Neural progenitor cell (in vitro differentiated cells): ENCODE data around the gene C18orf32. TPM values are rescaled to one million over a fixed set of nuclear protein-coding genes. Genes with fewer than 3 reads are reported as not detected.

Experiments used
- DNase-seq: peaks from one replicate; pipeline ENCODE4 v3.0.0-alpha.2; 2016; ENCODE audit warnings: low spot score
- H2AFZ ChIP-seq: fragments of 200-600 bp; sonication (generic); replicated peaks from 2 replicates; pipeline ENCODE4 v1.6.1; 2016; ENCODE audit warnings: antibody characterized with exemption
- H3F3A ChIP-seq: fragments of 200-600 bp; sonication (generic); 2 replicates; pipeline ENCODE4 v1.6.1; 2016; ENCODE audit warnings: antibody characterized with exemption, low read depth
- H3K27ac ChIP-seq: fragments of 200-600 bp; sonication (generic); 2 replicates; pipeline ENCODE4 v1.5.1; 2016; ENCODE audit warnings: mild to moderate bottlenecking
- H3K27me3 ChIP-seq: fragments of 200-600 bp; sonication (generic); 2 replicates; pipeline ENCODE4 v1.6.1; 2016; ENCODE audit warnings: mild to moderate bottlenecking, moderate library complexity
- H3K36me3 ChIP-seq: fragments of 200-600 bp; sonication (generic); 2 replicates; pipeline ENCODE4 v1.5.1; 2016
- H3K4me1 ChIP-seq: fragments of 200-600 bp; sonication (generic); 2 replicates; pipeline ENCODE4 v1.6.1; 2016; ENCODE audit warnings: mixed run types
- H3K4me2 ChIP-seq: fragments of 200-600 bp; sonication (generic); 2 replicates; pipeline ENCODE4 v1.6.1; 2016
- H3K4me3 ChIP-seq: fragments of 200-600 bp; sonication (generic); 2 replicates; pipeline ENCODE4 v1.5.1; 2016
- H3K79me2 ChIP-seq: fragments of 200-600 bp; sonication (generic); 2 replicates; pipeline ENCODE4 v1.6.1; 2016; ENCODE audit warnings: low read depth
- H3K9ac ChIP-seq: fragments of 200-600 bp; sonication (generic); 2 replicates; pipeline ENCODE4 v1.6.1; 2016
- H3K9me3 ChIP-seq: fragments of 200-600 bp; sonication (generic); 2 replicates; pipeline ENCODE4 v1.5.1; 2016; ENCODE audit warnings: low read depth
- H4K20me1 ChIP-seq: fragments of 200-600 bp; sonication (generic); 2 replicates; pipeline ENCODE4 v1.6.1; 2016; ENCODE audit warnings: low read depth
- H3K27ac Mint-ChIP-seq: 3 replicates; pipeline ENCODE4 v1.8.0; 2021; ENCODE audit warnings: mixed read lengths
- H3K27me3 Mint-ChIP-seq: 2 replicates; pipeline ENCODE4 v1.8.0; 2022; ENCODE audit warnings: low read depth, mild to moderate bottlenecking, inconsistent platforms, moderate library complexity, mixed read lengths; ENCODE audit not compliant: insufficient read depth
- H3K36me3 Mint-ChIP-seq: 3 replicates; pipeline ENCODE4 v1.8.0; 2021; ENCODE audit warnings: mixed read lengths
- H3K4me1 Mint-ChIP-seq: 3 replicates; pipeline ENCODE4 v1.8.0; 2021; ENCODE audit warnings: mixed read lengths
- H3K4me3 Mint-ChIP-seq: 3 replicates; pipeline ENCODE4 v1.8.0; 2021; ENCODE audit warnings: mild to moderate bottlenecking, moderate library complexity, mixed read lengths
- H3K9me3 Mint-ChIP-seq: 3 replicates; pipeline ENCODE4 v1.8.0; 2020; ENCODE audit warnings: mixed read lengths
- EZH2 ChIP-seq: fragments of 200-600 bp; sonication (generic); IDR thresholded peaks from 2 replicates; pipeline ENCODE4 v1.6.1; 2017; ENCODE audit warnings: antibody characterized with exemption, mild to moderate bottlenecking, moderate library complexity
- EZH2phosphoT487 ChIP-seq: fragments of 200-600 bp; sonication (generic); IDR thresholded peaks from 2 replicates; pipeline ENCODE4 v1.6.1; 2017; ENCODE audit warnings: antibody characterized with exemption
- total RNA-seq: library from RNA; depleted of rRNA; stranded (reverse); fragments of >200 nt; gene quantifications from 2 replicates; pipeline ENCODE4 v1.2.3, GENCODE V29; 2015; ENCODE audit warnings: low replicate concordance
- TF ChIP-seq, protein P1 (sequence below): fragments of 200-600 bp; sonication (generic); IDR thresholded peaks from 2 replicates; pipeline ENCODE4 v1.5.1; 2017; ENCODE audit warnings: antibody characterized with exemption, mild to moderate bottlenecking

Gene C18orf32
- total RNA-seq, 1 donor from 2014 or later, result 72.4 TPM

- peak overlapping the region; percentile 10 for H3K4me3 ChIP-seq
- Mint-ChIP-seq H3K9me3 (no peaks in the 10 kb centered on the region), H3K36me3 (no peaks in the 10 kb centered on the region), H3K27ac (peak overlapping the region; percentile 58), H3K27me3 (peaks cover 9% of the 10 kb centered on the region), H3K4me1 (peaks cover 64% of the 10 kb centered on the region), H3K4me3 (no peak overlapping the region)
- peak overlapping the region; percentile 76 for H3K27ac ChIP-seq
- H3K79me2 ChIP-seq, result no peaks in the 10 kb centered on the region
- H2AFZ ChIP-seq, result no peak overlapping the region
- H3K4me2 ChIP-seq, result peak overlapping the region; percentile 67
- peaks cover 34% of the 10 kb centered on the region for H3K4me1 ChIP-seq
- TF ChIP-seq, protein P1, sequence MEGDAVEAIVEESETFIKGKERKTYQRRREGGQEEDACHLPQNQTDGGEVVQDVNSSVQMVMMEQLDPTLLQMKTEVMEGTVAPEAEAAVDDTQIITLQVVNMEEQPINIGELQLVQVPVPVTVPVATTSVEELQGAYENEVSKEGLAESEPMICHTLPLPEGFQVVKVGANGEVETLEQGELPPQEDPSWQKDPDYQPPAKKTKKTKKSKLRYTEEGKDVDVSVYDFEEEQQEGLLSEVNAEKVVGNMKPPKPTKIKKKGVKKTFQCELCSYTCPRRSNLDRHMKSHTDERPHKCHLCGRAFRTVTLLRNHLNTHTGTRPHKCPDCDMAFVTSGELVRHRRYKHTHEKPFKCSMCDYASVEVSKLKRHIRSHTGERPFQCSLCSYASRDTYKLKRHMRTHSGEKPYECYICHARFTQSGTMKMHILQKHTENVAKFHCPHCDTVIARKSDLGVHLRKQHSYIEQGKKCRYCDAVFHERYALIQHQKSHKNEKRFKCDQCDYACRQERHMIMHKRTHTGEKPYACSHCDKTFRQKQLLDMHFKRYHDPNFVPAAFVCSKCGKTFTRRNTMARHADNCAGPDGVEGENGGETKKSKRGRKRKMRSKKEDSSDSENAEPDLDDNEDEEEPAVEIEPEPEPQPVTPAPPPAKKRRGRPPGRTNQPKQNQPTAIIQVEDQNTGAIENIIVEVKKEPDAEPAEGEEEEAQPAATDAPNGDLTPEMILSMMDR, result no peak
- TF ChIP-seq EZH2phosphoT487, result peak; percentile 46
- no peaks in the 10 kb centered on the region for H3K27me3 ChIP-seq
- H3K36me3 ChIP-seq, result no peaks in the 10 kb centered on the region
- no peaks in the 10 kb centered on the region for H3K9me3 ChIP-seq
- peaks cover 43% of the 10 kb centered on the region for H3F3A ChIP-seq
- H4K20me1 ChIP-seq, result peaks cover 7% of the 10 kb centered on the region
- DNase-seq, result peak; percentile 60
- no peak overlapping the region for H3K9ac ChIP-seq
Measured at GRCh38 chr18:49520661-49521145, 33.7 kb upstream of the C18orf32 start.

DNA sequence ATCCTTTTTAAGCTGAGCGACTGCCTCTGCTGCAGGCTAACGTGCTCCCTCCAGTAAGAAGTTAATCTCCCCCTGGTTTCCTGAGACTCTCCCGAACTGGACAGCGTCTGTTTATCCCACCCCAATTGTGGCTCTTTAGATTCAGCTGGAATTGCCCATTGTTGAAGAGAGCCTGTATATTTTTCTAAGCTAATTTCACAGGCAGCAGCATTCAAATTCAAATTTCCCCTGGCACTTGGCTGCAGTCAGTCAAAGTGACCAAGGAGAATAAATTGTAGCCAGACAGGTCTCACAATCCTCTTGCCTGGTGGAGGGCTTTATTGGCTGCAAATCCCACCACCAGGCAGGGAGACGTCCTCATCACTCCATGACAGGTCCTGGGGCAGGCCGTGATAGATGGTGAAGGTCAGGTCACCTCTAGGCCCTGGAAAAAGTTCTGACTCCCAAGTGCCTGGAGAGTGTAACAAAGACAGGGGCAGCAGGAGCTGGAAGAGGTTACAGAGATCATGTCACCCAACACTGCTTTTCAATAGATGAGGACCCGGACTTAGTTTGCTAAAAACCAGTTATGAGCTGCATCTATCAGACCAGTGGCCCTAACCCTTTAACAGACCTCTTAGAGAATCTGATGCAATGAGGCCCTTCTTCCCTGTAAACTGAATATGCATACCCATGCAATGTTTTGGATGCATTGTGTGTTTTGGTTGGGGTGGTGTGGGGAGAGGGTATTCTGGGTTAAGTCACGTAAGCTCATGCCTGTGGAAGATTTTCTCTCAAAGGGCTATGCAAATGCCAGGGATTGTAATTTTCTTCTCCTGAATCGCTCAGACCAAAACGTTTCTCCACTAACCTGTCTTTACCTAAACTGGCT lies 32.3 kb upstream of the C18orf32 start:
- peaks cover 72% of the 10 kb centered on the region for H3K4me1 Mint-ChIP-seq
- peak; percentile 60 for DNase-seq
- Histone ChIP-seq H3F3A (peaks cover 43% of the 10 kb centered on the region), H3K4me1 (peaks cover 34% of the 10 kb centered on the region), H3K36me3 (no peaks in the 10 kb centered on the region), H3K4me3 (no peak overlapping the region), H3K4me2 (peak overlapping the region; percentile 67), H3K9me3 (no peaks in the 10 kb centered on the region), H3K27ac (no peak overlapping the region), H3K79me2 (no peaks in the 10 kb centered on the region), H3K27me3 (no peaks in the 10 kb centered on the region), H2AFZ (no peak overlapping the region), H4K20me1 (peaks cover 7% of the 10 kb centered on the region), H3K9ac (no peak overlapping the region)
- H3K36me3 Mint-ChIP-seq, result no peaks in the 10 kb centered on the region
- peak overlapping the region; percentile 71 for H3K4me3 Mint-ChIP-seq
- no peaks in the 10 kb centered on the region for H3K9me3 Mint-ChIP-seq
- H3K27ac Mint-ChIP-seq, result peak overlapping the region; percentile 81
- TF ChIP-seq, protein P1, result no peak
- no peak for TF ChIP-seq EZH2phosphoT487
- no peak for TF ChIP-seq EZH2
- H3K27me3 Mint-ChIP-seq, result peaks cover 12% of the 10 kb centered on the region

GRCh38 chr18:49517483-49517882 lies 30.4 kb upstream of the C18orf32 start:
- peaks cover 34% of the 10 kb centered on the region for H3K4me1 ChIP-seq
- H3K27ac ChIP-seq, result no peak overlapping the region
- no peaks in the 10 kb centered on the region for H3K9me3 ChIP-seq
- Mint-ChIP-seq H3K9me3 (no peaks in the 10 kb centered on the region), H3K27ac (no peak overlapping the region), H3K4me1 (peaks cover 67% of the 10 kb centered on the region), H3K27me3 (peaks cover 12% of the 10 kb centered on the region), H3K4me3 (no peak overlapping the region), H3K36me3 (no peaks in the 10 kb centered on the region)
- no peak overlapping the region for H3K9ac ChIP-seq
- no peak overlapping the region for H3K4me3 ChIP-seq
- TF ChIP-seq EZH2phosphoT487 (no peak), EZH2 (no peak)
- TF ChIP-seq, protein P1, result no peak
- H4K20me1 ChIP-seq, result peaks cover 7% of the 10 kb centered on the region
- no peaks in the 10 kb centered on the region for H3K36me3 ChIP-seq
- no peak for DNase-seq
- peaks cover 43% of the 10 kb centered on the region for H3F3A ChIP-seq
- no peak overlapping the region for H3K4me2 ChIP-seq
- H2AFZ ChIP-seq, result no peak overlapping the region
- H3K27me3 ChIP-seq, result no peaks in the 10 kb centered on the region
- H3K79me2 ChIP-seq, result no peaks in the 10 kb centered on the region
